HG03342 (cell line): Measurements from ENCODE around the gene TSPAN3.
A peak's percentile ranks its signal among the peaks of the same experiment; 100 is the strongest.

ENCODE experiments used
- ATAC-seq: cut with Tn5 transposase; IDR thresholded peaks from one replicate; pipeline ENCODE4 v1.9.1; 2021; ENCODE audit warnings: mild to moderate bottlenecking, moderate library complexity; ENCODE audit not compliant: unreplicated experiment

TSPAN3 gene

GRCh38 chr15:77085297-77085696 is 14.4 kb upstream of the TSPAN3 start:
- ATAC-seq, result no peak

GRCh38 chr15:77084436-77084835 is 13.5 kb upstream of the TSPAN3 start:
- ATAC-seq, result no peak

- ATAC-seq, result peak; percentile 77
Measured at GRCh38 chr15:77083381-77084160, 12.7 kb upstream of the TSPAN3 start.

- ATAC-seq, result no peak
Measured at GRCh38 chr15:77081971-77082370, 11.1 kb upstream of the TSPAN3 start.

GRCh38 chr15:77076323-77076915 is 5.5 kb upstream of the TSPAN3 start:
- no peak for ATAC-seq

GRCh38 chr15:77075528-77075927 is 4.6 kb upstream of the TSPAN3 start:
- ATAC-seq, result no peak

- no peak for ATAC-seq
Measured at GRCh38 chr15:77074350-77074749, 3.4 kb upstream of the TSPAN3 start.

- no peak for ATAC-seq
Measured at GRCh38 chr15:77071305-77072223, 655 bp upstream of the TSPAN3 start.

GRCh38 chr15:77070180-77070494 is 772 bp downstream of the TSPAN3 start:
- peak; percentile 14 for ATAC-seq

- ATAC-seq, result no peak
Measured at GRCh38 chr15:77069521-77070121, 1.3 kb downstream of the TSPAN3 start.

GRCh38 chr15:77068633-77069032 is 2.3 kb downstream of the TSPAN3 start:
- no peak for ATAC-seq

GRCh38 chr15:77067691-77068367 is 3.1 kb downstream of the TSPAN3 start:
- no peak for ATAC-seq

- no peak for ATAC-seq
Measured at GRCh38 chr15:77066971-77067690, 3.8 kb downstream of the TSPAN3 start.

GRCh38 chr15:77064539-77065308 is 6.2 kb downstream of the TSPAN3 start:
- ATAC-seq, result no peak

- no peak for ATAC-seq
Measured at GRCh38 chr15:77064063-77064462, 6.8 kb downstream of the TSPAN3 start.

- ATAC-seq, result no peak
Measured at GRCh38 chr15:77063249-77063648, 7.7 kb downstream of the TSPAN3 start.

- ATAC-seq, result no peak
Measured at GRCh38 chr15:77060546-77060945, 10.4 kb downstream of the TSPAN3 start.

GRCh38 chr15:77059786-77060361 is 11.0 kb downstream of the TSPAN3 start:
- ATAC-seq, result no peak

- no peak for ATAC-seq
Measured at GRCh38 chr15:77058468-77058867, 12.4 kb downstream of the TSPAN3 start.
